NCI-H1092 (cell line): ENCODE data around the gene CCDC33.

ENCODE experiments used
- DNase-seq: peaks from one replicate; lab custom pipeline; 2025; lab: John Stamatoyannopoulos, UW

CCDC33 gene

DNA sequence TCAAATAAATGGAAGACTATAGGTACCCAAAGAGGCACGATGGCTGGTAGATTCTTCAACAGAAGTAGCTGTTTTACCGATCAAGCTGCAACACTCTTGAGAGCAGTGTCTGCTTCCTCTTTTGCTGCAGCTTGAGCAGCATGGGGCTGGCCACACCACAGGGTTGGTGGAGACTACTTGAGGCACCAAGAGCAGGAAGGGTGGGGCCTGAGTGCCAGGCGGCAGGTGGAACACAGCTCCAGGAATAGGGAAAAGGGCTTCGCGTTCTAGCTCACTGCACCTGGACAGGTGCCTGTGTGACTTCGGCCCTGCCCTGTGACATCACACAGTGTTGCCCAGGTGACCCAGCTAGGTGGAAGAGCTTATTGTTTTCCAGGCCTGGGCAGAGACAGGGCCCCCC is at the start of gene CCDC33:
Gene CCDC33 (plus strand): TSS at position 365 of the 400 bp plus-strand sequence. CDS start 394 bp downstream, outside the sequence.
- no peak for DNase-seq

DNA sequence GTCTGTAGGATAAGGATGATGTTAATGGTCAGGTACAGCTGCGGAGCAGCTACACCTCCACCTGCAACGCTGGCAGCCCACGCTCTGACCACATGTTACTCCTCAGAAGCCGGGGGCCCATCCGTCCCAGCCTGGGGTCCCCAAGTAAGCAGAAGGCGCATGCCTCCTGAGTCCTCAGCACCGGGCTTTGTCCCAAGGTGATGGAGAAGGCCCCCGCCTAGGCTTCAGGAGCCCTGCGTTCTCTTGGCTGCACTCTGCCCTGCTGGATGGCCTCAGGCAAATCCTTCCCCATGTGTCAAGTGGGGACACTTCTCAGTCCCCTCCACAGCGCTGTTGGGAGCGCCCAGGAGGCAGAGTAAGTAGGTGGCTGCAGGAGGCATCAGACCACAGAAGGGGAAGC is 47.9 kb upstream of the CCDC33 start:
- no peak for DNase-seq

- DNase-seq: no peak
These were observed 44.3 kb upstream of the CCDC33 start for GRCh38 chr15:74191798-74192197.

DNA sequence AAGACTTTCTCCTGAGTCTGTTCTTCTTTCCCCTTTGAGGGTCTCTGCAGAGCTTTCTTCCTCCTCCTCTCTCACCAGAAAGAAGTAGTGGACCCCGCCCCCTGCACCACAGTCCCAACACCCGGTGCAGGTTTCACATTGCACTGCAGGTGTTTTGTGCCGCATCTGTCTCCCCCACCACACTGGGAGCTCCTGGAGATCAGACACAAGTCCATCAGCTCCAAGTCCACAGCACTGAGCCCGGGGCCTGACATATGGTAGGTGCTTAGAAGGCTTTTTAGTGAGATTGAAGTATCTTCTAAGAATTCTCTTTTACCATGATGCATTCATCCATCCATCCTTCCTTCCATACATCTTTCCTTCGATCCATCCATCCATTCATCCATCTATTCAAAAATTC is 43.4 kb upstream of the CCDC33 start:
- DNase-seq: no peak

DNA sequence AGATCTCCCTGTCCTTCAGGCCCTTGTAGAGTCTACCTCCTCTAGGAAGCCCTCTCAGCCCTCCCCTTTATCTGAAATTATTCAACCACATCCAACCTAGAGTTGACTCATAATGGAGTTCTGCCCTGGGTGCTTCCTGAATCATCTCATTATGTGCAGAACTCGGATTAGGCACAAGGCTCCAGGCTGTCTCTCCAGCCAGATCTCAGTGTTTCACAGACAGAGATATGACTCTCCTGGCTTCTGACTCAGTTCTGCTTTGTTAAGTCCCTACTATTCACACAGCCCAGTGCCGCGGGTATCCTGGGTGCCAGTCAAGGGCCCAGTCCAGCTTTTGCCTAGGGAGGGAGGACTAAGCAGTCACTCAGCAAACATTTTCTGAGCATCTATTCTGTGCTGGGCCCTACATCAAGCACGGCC is 42.8 kb upstream of the CCDC33 start:
- no peak for DNase-seq

DNA sequence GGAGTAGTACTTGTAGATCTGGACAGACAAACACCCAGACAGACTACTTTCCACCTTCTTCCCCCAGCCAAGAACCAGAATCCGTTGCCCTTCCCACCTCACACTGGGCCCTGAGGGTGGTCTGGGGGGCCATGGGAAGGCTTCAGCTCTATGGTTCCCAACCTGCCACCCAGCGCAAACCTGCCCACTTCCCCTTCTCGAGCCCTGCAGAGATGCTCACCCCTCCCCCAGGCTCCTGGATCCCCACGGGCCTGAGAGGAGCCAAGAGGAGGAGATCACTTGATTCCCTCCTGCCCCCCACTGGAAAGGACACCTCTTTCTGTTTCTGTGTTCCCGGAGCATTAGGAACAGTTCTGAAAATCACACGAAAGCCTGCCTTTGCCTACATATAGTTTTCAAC is 42.2 kb upstream of the CCDC33 start:
- no peak for DNase-seq

- no peak for DNase-seq
These were observed 41.3 kb upstream of the CCDC33 start for GRCh38 chr15:74194572-74195559.

GRCh38 chr15:74196175-74196574 is 40.0 kb upstream of the CCDC33 start:
- DNase-seq: no peak

DNA sequence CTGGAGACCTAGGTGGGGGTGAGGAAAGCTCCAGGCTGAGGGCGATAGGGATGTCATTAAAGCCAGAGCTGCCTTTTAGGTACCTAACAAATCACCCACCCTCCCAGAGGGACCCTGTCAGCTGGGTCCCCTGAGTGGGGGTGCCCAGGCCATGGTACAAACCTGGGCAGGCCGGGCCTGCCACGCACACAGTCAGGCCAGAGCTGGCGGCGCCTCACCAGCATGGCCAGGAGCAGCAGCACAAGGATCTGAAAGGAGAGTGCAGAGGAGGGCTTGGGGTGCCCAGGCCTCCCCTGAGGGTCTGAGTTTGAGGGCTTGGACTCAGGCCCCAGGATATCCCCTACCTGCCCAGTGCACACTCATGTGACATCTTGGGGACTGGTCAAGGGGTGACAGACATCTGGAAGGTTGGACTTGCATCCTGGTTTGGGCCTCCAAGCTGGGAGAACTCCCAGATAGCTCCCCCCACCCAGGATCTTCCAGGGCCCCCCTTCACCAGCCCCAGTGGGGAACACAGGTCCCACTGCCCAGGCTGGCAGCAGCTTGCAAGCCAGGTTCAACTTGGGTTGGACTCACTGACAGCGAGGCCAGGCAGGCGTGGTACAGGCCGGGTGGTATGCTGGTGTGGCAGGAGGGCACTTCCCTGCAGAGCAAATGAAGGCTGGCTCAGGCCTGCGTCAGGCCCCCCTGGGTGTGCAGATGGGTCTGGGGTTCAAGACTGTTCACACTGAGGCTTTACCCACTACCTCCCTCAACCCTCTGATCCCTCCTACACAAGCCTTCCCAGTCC is 38.8 kb upstream of the CCDC33 start:
- no peak for DNase-seq

DNA sequence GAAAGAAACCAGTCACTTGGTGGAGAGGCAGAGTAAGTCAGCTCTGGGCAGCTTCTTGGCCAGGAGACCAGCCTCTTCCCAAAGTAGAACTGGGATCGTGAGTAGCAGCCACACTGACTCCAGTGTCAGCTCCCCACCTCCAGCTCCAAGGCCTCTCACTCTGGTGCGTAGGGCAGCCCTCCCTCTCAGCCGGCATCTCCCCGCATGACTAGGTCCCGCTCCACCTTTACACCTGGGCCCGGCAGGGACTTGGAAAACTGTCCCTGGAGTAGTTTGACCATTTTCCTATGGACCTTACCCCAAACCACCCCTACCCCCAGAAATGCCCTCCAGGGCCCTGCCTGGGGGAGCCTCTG is 36.9 kb upstream of the CCDC33 start:
- no peak for DNase-seq

- no peak for DNase-seq
These were observed 35.7 kb upstream of the CCDC33 start for GRCh38 chr15:74200412-74200815.

GRCh38 chr15:74200871-74201419 is 35.2 kb upstream of the CCDC33 start:
- no peak for DNase-seq

DNA sequence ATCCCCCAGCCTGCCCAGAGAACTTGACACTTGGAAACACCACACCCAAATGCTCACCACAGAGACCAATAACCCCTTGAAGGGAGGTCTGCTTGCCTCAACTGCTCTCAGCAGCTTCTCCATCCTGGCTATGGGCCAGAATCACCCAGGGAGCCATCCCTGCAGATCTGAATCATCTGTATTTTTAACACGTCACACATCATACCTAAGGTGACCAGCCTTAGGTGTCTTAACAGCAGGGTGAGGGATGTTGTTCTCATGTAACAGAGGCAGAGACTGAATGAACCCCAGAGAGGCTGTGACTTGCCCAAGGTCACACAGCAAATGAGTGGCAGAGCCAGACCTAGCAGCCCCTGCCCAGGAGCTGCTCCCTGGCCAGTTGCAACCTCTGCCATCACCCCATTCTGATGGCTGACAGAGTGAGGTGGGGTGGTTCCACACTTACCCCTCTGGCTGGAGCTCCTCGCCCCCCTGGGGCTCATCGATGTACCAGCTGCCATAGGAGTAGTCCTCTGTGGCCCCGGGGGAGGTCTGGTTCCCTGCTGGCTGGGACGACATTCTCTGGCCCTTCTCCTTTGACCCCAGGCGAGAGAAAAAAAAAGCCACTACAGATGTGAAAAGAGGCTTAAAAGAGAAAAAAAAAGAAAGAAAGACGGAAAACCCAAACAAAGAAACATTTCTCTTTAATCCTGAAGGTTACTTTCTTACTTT is 34.3 kb upstream of the CCDC33 start:
- no peak for DNase-seq

GRCh38 chr15:74202452-74203401 is 33.4 kb upstream of the CCDC33 start, which contains the start of gene STRA6:
STRA6 (minus strand) TSS chr15:74202787; CDS start chr15:74202267, 520 bp downstream.
- no peak for DNase-seq

GRCh38 chr15:74203914-74204431 is 32.2 kb upstream of the CCDC33 start:
- DNase-seq: peak; percentile 20

DNA sequence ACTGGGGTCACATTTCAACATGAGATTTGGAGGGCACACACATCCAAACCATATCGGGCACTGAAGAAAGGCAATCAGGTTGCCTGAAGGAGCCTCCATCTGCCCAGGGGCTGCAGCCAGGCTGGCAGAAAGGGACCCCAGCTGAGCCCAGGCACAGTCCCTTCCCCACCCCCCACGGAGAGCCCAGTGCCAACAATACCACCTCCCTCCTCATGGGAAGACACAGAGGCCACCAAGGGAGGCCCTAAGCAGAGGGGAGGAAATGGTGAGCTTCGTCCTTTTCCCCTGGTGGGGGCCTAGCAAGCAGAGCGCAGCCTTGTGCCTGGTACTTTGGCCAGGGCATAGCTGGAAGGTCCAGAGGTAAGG is 30.6 kb upstream of the CCDC33 start:
- DNase-seq: no peak

- no peak for DNase-seq
These were observed 29.3 kb upstream of the CCDC33 start for GRCh38 chr15:74206801-74207281.

GRCh38 chr15:74207652-74208440 is 28.3 kb upstream of the CCDC33 start:
- DNase-seq: no peak

DNA sequence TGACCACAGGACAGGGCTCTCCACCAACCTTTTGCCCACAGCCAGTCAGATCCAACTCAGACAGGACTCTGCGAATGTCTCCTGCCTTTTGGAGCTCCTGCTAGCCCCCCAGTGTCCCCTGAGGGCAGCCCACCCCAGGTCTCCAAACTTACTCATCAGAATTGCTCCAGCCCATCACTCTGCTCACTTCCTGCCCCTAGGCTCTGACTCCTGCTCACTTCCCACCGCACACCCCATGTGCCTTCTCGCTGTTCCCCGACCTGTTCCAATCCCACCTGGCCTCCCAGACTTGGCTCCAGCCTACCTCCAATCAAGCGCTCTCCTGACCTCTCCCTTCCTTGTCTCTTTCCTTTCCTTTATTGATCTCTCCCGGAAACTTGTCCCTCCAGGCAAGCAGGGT is 27.6 kb upstream of the CCDC33 start:
- DNase-seq: no peak
